Measurements from ENCODE around the gene SLC39A11.

GRCh38 chr17:72971226-72971880 lies 121.1 kb downstream of the SLC39A11 start:
- TF ChIP-seq CTCF (IDR thresholded peaks at IDR 0.05) (no peak), POLR2AphosphoS5 (IDR thresholded peaks at IDR 0.05) (no peak)

Measured in upper lobe of left lung (tissue), 4 donors.